ENCODE data around the gene KIF26A.
"Not testable (repeated sequence)": the region's sequence is repeated elsewhere in the genome, so short reads cannot be mapped to it uniquely, and the experiment has no call there.

The KIF26A gene

DNA sequence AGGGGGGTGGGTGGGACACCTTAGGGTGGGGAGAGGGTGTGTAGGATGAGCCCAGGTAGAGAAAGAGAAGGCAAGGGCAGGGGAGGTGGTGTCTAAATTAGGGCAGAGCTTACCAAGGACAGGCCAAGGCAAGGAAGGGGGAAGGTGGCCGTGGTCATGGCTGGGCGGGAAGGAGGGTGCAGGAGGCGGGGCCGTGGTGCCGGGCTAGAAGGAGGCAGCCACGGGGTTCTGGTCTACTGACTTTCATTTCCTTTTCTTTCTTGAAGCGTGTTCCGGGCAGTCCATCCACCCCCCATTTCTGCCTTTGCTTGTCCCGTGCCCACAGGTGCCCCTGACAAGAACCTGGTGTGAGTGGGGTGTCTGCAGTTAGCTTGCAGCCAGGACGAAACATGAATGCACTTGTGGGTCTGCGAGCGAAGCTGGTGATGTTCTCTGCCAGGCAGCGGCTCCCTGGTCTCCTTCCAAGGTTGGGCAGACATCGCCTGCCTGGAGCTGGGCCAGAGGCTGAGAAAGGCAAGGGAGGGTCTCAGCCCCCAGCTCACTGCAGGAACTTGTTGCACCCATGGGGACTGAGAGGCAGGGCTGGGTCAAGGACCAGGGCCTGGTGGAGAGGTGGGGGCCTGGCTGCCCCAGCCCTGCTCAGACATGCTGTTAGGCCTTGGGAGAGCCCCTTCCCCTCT, 58.2 kb downstream of the KIF26A start:
- no peak for DNase-seq

DNA sequence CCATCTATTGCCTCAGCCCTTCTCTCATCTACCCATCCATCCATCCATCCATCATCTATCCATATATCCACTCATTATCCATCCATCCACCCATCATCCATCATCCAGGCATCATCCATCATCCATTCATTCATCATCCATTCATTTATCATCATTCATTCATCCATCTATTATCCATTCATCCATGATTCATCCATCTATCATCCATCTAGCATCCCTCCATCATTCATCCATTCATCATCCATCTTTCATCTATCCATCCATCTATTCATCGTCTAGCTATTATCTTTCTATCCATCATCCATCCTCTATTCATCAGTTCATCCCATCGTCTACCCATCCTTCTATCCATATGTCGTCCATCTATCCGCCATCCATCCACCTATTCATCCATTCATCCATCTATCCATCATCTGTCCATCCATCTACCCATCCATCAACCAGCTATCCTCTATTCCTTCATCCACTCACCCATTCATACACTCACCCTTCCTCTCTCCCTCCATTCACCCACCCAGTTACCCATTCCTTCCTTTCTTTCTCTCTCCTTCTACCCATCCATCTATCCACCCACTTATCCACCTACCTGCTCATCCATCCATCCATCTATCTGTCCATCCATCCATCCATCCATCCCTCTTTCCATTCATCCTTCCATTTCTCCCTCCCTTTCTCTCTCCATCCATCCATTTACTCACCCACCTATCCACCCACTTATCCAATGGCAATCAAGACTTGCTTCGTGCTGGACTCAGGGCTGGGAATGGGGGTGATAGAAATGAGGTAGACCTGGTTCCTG, 59.3 kb downstream of the KIF26A start:
- no peak for DNase-seq

GRCh38 chr14:104199266-104199895, 61.0 kb downstream of the KIF26A start:
- DNase-seq, result no peak

- DNase-seq, result no peak
Measured at GRCh38 chr14:104200106-104200505, 61.7 kb downstream of the KIF26A start.

DNA sequence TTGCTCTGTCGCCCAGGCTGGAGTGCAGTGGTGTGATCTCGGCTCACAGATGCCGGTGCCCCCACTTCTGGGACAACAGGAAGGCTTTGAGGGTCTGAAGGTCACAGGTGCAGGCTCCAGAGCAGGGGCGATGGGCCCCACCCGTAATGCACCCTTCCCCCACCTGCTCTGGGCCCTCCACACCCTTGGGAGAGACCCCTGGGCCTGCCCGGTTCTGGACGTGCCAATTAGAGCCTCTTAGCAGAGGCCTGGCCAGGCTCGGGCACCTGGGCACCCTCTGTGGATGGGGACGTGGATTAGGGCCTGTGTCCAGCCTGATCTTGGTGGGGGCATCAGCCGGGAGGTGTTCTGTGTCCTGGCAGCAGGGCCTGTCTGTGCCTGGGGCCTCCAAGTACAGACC, 62.2 kb downstream of the KIF26A start:
- no peak for DNase-seq

DNA sequence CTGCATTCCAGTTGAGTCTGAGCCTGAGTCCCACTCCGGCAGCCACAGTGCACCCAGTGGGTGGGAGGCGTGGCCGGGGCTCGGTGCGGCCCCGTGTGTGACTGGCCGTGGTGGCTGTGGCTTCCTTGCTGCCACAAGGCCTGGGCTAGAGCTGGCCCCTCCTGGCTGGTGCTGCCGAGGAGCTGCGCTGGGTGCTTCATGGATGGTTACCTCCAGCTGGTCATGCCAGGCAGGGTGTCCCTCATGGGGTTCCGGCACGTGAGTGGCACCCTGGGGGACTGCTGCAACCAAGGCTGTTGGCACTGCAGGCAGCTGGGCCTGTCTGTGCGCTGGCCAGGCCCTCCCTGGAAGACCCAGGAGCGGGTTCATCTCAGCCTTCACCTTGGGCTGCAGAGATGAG, 62.7 kb downstream of the KIF26A start:
- no peak for DNase-seq

DNA sequence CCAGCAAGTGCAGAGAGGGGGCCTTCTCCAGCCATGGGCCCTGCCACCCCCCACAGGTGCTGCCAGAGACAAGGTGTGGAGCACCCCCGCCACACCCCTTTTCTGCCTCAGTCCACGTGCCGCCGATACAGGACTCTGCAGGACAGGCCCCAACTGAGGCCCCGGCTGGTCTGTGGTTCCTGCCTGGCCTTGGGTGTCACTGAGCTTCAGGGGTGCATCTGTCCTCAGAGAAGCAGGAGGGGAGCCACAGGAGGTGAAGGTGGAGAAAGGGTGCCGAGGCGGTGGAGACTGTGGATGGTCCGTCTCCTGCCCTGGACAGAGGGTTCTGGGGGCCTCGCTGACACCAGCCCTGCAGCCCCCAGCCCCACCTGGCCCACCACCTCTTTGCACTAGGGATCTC, 63.1 kb downstream of the KIF26A start:
- DNase-seq, result no peak

DNA sequence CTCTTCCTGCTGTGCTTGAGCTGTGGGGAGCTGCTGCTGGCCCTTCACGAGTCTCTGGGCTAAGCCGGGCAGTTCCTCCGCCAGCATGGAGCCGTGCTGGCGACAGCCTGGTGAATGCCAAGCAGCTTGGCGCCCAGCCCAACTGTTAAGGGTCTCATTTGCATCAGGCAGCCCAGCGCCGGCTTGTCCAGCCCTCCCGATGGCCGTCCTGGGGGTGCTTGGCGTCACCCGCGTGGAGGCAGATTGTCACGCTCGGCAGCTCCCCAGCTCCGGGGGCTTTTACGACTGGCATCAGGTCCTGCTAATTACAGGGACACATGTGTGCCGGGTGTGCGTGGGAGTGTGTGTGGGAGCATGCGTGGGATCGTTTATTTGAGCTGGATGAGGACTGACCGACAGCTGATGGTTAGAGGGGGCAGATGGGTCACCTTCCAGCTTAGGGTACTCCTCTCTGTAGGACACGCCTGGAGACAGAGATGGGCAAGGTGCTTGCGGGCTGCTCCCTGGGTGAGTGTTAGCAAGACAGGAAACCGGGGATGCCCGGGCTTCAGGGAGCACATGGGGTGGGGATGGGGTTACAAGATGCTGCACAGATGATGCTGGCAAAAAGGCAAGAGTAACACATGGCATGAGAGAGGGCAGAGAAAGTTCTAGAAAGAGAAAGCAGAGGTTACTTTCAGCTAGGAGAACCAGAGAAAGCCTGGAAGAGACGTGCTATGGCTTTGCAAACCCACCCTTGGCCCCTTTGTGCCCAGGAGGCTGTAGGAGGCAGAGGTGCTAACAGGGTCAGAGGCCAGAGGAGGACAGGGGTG, 64.1 kb downstream of the KIF26A start:
- DNase-seq, result no peak

DNA sequence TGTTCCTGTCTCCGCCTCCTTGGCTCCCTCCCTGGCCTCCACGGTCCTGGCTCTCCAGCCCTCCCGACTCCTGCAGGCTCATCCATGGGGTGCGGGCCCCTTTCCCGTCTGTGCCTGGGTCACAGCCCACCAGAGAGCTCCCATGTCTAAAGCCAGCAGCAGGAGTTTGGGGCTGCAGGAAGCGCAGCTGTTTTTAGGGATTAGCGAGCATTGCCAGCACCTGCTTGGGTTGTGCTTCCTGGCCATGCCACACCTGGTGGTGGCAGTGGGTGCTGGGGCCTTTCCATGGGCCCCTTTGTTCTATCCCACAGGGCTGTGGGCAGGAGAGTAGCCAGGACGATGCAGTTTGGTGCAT, 64.7 kb downstream of the KIF26A start:
- no peak for DNase-seq

DNA sequence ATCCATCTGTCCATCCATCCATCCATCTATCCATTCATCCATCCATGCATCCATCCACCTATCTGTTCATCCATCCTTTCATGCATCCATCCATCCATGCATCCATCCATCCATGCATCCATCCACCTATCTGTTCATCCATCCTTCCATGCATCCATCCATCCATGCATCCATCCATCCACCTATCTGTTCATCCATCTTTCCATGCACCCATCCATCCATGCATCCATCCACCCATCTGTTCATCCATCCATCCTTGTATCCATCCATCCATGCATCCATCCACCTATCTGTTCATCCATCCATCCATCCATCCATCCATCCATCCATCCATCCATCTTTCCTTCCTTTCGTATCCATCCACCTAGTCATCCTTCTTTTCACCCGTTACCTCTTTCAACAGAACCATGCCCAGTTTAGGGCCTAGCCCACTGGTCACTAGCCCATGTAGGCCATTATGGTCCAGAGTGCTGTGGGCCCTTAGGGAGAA, 66.3 kb downstream of the KIF26A start:
- DNase-seq, result no peak

DNA sequence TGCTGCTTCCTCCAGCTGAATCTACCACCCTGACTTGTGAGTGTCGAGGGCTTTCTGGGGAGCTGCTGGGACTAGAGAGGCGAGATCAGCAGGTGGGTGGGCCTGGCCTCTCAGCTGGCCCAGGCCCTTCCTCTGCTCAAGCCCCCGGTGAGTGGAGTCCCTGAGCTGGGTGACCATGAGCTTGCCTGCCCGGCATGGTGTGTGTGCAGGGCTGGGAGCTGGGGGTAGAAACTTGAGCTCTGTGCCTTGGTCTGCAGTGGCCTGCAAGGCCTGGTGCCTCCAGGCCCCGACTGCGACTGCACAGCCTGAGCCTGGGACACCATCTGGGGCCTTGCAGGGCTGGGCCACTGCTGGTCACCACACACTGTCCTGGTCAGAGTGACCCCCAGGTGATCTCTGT, 67.4 kb downstream of the KIF26A start:
- no peak for DNase-seq

DNA sequence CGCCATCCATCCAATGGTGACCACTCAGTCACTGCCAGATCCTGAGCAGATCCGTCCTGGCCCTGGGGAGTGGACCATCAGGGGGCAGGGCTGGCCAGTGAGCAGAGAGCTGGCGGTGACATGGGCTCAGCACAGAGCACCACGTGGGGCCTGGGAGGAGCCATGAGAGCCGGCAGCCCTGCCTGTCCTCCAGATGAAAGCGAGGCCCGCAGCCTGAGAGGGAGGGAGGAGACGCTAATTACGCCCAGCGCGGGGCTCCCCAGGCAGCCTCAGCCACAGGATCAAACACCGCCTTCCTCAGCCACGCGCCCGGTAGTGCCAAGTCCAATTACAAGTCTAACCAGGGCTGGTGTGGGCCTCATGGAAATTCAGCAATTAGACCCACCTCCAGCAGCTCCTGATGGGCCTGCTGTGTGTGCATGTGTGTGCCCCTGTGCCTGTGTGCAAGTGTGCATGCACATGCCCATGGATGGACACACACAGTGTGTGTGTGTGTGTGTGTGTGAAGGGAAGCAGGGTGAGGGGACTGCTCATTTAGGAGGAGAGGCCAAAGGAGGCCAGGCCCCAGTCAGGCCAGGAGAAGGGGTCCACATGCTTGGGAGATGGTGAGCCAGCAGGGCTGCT, 68.0 kb downstream of the KIF26A start:
- peak in 1 of 2 donors; percentile 8 for DNase-seq

DNA sequence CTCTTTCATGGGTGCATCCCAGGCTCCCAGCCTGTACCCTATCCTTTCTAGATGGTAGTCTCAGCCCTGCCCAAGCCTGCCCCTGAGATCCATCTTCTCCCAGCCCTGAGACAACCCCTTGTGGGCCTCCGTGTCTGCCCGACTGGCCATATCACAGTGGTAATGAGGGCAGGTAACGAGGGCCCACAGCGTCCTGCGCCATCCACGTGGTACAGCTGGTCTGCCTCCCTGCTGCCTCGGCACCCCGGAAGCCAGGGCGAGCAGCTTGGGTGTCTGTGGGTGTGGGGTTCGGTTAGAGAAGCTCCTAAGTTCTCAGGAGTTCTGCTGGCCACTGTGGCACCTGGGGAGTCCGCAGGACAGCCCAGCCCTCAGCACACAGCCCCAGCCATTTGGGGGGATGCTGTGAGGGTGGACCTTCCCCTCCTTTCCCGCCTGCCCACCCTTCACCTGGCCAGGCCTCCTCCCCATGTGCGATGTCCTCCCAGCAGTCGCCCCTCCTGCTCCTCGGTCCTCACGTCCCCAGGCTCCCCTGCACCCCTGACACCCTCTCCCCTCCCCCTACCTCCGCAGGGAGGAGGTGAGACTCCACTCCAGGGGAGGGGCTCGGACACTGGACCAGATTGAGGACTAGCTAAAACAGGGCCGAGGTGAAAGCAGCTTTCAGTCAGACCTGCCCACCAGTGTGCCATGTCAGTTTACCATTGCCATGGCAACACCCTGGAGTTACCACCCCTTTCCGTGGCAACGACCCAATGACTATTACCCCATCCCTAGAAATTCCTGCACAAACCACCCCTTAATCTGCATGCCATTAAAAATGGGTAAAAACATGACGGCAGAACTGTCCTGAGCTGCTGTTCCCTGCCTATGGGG, 69.0 kb downstream of the KIF26A start:
- no peak for DNase-seq

GRCh38 chr14:104208015-104208295, 69.6 kb downstream of the KIF26A start:
- DNase-seq, result not testable (repeated sequence)

DNA sequence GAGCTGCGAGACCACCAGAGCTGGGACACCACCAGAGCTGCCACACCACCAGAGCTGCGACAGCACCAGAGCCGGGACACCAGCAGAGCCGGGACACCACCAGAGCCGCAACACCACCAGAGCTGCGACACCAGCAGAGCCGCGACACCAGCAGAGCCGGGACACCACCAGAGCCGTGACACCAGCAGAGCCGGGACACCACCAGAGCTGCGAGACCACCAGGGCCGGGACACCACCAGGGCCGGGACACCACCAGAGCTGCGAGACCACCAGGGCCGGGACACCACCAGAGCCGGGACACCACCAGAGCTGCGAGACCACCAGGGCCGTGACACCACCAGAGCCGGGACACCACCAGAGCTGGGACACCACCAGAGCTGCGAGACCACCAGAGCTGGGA, 69.9 kb downstream of the KIF26A start:
- DNase-seq, result not testable (repeated sequence)

DNA sequence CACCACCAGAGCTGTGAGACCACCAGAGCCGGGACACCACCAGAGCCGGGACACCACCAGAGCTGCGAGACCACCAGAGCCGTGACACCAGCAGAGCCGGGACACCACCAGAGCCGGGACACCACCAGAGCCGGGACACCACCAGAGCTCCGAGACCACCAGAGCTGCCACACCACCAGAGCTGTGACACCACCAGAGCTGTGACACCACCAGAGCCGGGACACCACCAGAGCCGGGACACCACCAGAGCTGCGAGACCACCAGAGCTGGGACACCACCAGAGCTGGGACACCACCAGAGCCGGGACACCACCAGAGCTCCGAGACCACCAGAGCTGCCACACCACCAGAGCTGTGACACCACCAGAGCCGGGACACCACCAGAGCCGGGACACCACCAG, 70.7 kb downstream of the KIF26A start:
- not testable (repeated sequence) for DNase-seq

DNA sequence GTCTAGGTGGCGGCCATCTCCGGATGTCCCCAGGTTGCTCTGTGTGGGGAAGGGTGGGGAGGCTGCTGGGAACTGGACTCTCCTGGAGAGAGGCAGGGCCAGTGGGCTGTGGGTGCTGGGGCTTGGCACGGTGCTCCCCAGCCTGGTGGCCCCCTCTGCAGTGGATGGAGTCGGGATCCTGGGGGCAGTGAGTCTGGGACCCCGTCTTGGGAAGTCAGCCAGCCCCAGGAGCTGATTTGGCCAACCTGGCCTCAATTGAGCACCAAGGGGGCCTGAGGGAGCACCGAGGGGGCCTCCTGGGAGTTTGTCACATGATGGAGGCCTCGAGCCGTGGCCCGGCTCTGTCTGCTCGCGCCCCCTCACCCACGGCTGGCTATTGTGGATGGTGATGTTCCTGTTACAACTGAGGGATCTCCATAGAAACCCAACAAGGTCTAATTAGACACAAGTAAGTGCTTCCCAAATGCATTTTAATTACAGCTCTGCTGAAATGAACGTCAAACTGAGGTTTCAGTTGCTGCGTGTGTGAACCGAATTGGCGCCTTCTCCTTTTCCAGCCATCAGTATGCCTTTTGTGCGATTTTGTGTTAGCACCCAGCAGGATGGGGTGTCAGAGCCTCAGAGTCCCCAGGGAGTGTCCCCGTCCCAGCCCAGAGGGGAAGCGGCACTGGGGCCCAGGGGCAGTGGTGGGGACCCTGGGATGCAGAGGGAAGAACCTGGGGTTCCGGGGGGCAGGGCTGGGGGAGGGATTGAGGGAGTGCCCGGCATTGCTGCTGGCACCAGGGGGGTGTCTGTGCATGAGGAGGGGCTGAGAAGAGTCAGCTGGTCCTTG, 71.8 kb downstream of the KIF26A start:
- peak in 1 of 2 donors; percentile 29 for DNase-seq

DNA sequence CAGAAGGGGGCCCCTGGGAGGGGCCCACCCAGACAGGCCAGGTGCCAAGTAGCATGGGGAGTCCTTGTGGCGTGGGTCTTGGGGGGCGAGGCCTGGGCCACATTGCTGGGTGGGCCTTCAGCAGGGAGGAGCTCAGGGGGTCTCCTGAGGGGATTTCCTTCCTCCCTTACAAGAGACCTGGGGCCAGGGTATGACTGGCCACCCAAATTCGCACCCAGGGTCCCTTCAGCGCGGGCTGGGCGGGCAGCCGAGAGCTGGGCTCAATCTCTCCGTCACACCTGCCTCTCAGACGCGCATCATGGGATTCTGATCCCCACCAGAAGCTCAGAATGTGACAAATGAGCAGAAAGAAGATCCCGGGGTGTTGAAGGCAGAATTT, 72.4 kb downstream of the KIF26A start:
- no peak for DNase-seq

DNA sequence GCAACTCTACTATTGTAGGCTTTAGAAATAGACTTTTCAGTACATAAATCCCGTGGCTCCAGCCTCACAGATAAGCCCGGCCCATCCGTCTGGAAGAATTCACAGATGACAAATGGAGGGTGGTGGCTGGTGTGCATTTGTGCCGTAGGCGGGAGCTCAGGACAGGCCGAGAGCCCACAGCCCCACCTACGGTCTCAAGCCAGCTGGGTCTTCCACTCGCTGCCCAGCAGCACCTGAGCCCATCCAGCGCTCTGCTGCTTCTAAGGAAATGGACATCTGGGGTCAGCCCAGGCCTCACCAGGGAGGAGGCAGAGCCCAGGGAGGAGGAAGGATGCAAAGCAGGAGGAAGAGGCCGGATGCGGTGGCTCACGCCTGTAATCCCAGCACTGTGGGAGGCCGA, 72.8 kb downstream of the KIF26A start:
- DNase-seq, result no peak

GRCh38 chr14:104211741-104212140, 73.4 kb downstream of the KIF26A start:
- DNase-seq, result no peak
